Cerebellar cortex (tissue), 1 donor: Measurements from ENCODE around the gene FILIP1.
A peak's percentile ranks its signal among the peaks of the same experiment; 100 is the strongest.
"Not testable (repeated sequence)": the region's sequence is repeated elsewhere in the genome, so short reads cannot be mapped to it uniquely, and the experiment has no call there.

Experiments used
- DNase-seq: peaks from one replicate; pipeline ENCODE4 v3.0.0-alpha.2; 2015; ENCODE audit warnings: low spot score

Gene FILIP1

GRCh38 chr6:75450903-75451302, 42.7 kb downstream of the FILIP1 start:
- no peak for DNase-seq

- no peak for DNase-seq
Measured at GRCh38 chr6:75449630-75450206, 43.9 kb downstream of the FILIP1 start.

GRCh38 chr6:75446241-75446880, 47.2 kb downstream of the FILIP1 start:
- DNase-seq: no peak

- no peak for DNase-seq
Measured at GRCh38 chr6:75445738-75446137, 47.9 kb downstream of the FILIP1 start.

GRCh38 chr6:75444899-75445298, 48.7 kb downstream of the FILIP1 start:
- no peak for DNase-seq

GRCh38 chr6:75441883-75442282, 51.7 kb downstream of the FILIP1 start:
- DNase-seq: not testable (repeated sequence)

GRCh38 chr6:75441479-75441878, 52.1 kb downstream of the FILIP1 start:
- DNase-seq: not testable (repeated sequence)

- no peak for DNase-seq
Measured at GRCh38 chr6:75438442-75439116, 55.0 kb downstream of the FILIP1 start.

GRCh38 chr6:75438013-75438431, 55.6 kb downstream of the FILIP1 start:
- DNase-seq: no peak

- DNase-seq: peak; percentile 8
Measured at GRCh38 chr6:75437421-75437891, 56.1 kb downstream of the FILIP1 start.

- DNase-seq: peak; percentile 71
Measured at GRCh38 chr6:75436869-75437268, 56.7 kb downstream of the FILIP1 start.

- DNase-seq: not testable (repeated sequence)
Measured at GRCh38 chr6:75432809-75433208, 60.8 kb downstream of the FILIP1 start.

- no peak for DNase-seq
Measured at GRCh38 chr6:75431379-75431778, 62.2 kb downstream of the FILIP1 start.

- no peak for DNase-seq
Measured at GRCh38 chr6:75430631-75431325, 62.8 kb downstream of the FILIP1 start.

GRCh38 chr6:75429061-75429703, 64.4 kb downstream of the FILIP1 start:
- DNase-seq: no peak

- DNase-seq: no peak
Measured at GRCh38 chr6:75428204-75428603, 65.4 kb downstream of the FILIP1 start.

- DNase-seq: no peak
Measured at GRCh38 chr6:75427329-75427728, 66.3 kb downstream of the FILIP1 start.

- DNase-seq: no peak
Measured at GRCh38 chr6:75424618-75425548, 68.7 kb downstream of the FILIP1 start.

GRCh38 chr6:75423386-75423785, 70.2 kb downstream of the FILIP1 start:
- DNase-seq: no peak

GRCh38 chr6:75422024-75422639, 71.5 kb downstream of the FILIP1 start:
- DNase-seq: no peak
